H1 (cell line): ENCODE measurements around the gene APOC4. TPM values are rescaled to one million over a fixed set of nuclear protein-coding genes. Genes with fewer than 3 reads are reported as not detected.

Experiments
- CBX8 ChIP-seq: fragments of 300-800, 300-1000 bp; sonication (generic); IDR thresholded peaks from 2 replicates; pipeline ENCODE4 v1.7.1; 2016; ENCODE audit warnings: low read depth, low read length, borderline replicate concordance
- CHD1 ChIP-seq: IDR thresholded peaks from 2 replicates; pipeline ENCODE4 v1.6.1; 2012; ENCODE audit warnings: low read depth, low read length, improper control_type of control experiment
- FOSL1 ChIP-seq: IDR thresholded peaks from 2 replicates; pipeline ENCODE4 v1.6.1; 2011; ENCODE audit warnings: mild to moderate bottlenecking, low read depth, low read length, moderate library complexity; ENCODE audit not compliant: insufficient read depth
- POU5F1 ChIP-seq: IDR thresholded peaks from 2 replicates; pipeline ENCODE4 v1.6.1; 2011; ENCODE audit warnings: low read depth, mild to moderate bottlenecking, low read length, moderate library complexity
- polyA plus RNA-seq, 7 experiments: library from polyadenylated mRNA; depleted of rRNA in 3 of 7; stranded (reverse) in 5 of 7; unstranded in 2 of 7; fragments of >200 nt in 5 of 7; fragments of 200-250 nt in 2 of 7; gene quantifications; 1 replicate in 5 of 7; 2 replicates in 1 of 7; 4 replicates in 1 of 7; pipeline versions ENCODE4 v1.2.1 to v1.2.3, GENCODE V29; 2011 to 2013; ENCODE audit warnings: missing spikeins in 2 of 7, mixed read lengths in 2 of 7
- total RNA-seq: library from RNA; stranded (reverse); fragmentation: NEBNext Ultra II Directional; extraction: Animal tissue kit (Norgen Biotek cat#: 25700); gene quantifications from 2 replicates; pipeline ENCODE4 v1.2.1, GENCODE V29; 2021

The APOC4 gene
- total and polyA plus RNA-seq, 2 of the 8 experiments (the other 6 are each of a cell fraction or from before 2014, with no cell fraction given): not detected

GRCh38 chr19:44973982-44974735 lies 32.1 kb downstream of the APOC4 start (continued):
- TF ChIP-seq CBX8 (no peak), FOSL1 (no peak), CHD1 (no peak), POU5F1 (no peak)
